Measurements from ENCODE around the gene MPZL2. TPM values are rescaled to one million over a fixed set of nuclear protein-coding genes. Genes with fewer than 3 reads are reported as not detected.

MPZL2 gene
- total RNA-seq, 4 donors from 2014 or later, result 59.5 to 86.5 (median 75.0) TPM

DNA sequence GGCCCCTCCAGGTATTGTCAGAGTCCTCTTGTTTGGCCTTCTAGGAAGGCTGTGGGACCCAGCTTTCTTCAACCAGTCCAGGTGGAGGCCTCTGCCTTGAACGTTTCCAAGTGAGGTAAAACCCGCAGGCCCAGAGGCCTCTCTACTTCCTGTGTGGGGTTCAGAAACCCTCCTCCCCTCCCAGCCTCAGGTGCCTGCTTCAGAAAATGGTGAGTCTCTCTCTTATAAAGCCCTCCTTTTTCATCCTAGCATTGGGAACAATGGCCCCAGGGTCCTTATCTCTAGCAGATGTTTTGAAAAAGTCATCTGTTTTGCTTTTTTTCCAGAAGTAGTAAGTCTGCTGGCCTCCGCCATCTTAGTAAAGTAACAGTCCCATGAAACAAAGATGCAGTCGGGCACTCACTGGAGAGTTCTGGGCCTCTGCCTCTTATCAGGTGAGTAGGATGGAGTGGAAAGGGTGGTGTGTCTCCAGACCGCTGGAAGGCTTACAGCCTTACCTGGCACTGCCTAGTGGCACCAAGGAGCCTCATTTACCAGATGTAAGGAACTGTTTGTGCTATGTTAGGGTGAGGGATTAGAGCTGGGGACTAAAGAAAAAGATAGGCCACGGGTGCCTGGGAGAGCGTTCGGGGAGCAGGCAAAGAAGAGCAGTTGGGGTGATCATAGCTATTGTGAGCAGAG lies 40.6 kb upstream of the MPZL2 start, which contains the start of gene CD3E:
TSS of gene CD3E (plus strand) at position 163 of the 681 bp plus-strand sequence. CDS start at position 386, 223 bp downstream.
- 69 to 79% methylated on average over 4 to 8 of the region's 8 CpGs for WGBS, 2 donors (ENCODE audit: low coverage in 1 of 2)
- no peaks in the 10 kb centered on the region for H3K9me3 ChIP-seq
- H3K4me1 ChIP-seq, result no peaks in the 10 kb centered on the region
- peaks cover 19% of the 10 kb centered on the region for H3K27me3 ChIP-seq
- peak within 1 kb of the TSS; percentile 10 to 53 (median 32) for H3K27ac ChIP-seq
- no peaks in the 10 kb centered on the region for H3K36me3 ChIP-seq
- H3K4me3 ChIP-seq, result peak within 1 kb of the TSS in 2 of 4 donors; percentile 0 to 23
- peak; percentile 26 for DNase-seq
- no peak for TF ChIP-seq EP300 (IDR thresholded peaks at IDR 0.05; ENCODE audit: low read depth)
- no peak for TF ChIP-seq POLR2AphosphoS5 (IDR thresholded peaks at IDR 0.05)
- no peak for TF ChIP-seq POLR2A (IDR thresholded peaks at IDR 0.05)
- TF ChIP-seq, protein P1, sequence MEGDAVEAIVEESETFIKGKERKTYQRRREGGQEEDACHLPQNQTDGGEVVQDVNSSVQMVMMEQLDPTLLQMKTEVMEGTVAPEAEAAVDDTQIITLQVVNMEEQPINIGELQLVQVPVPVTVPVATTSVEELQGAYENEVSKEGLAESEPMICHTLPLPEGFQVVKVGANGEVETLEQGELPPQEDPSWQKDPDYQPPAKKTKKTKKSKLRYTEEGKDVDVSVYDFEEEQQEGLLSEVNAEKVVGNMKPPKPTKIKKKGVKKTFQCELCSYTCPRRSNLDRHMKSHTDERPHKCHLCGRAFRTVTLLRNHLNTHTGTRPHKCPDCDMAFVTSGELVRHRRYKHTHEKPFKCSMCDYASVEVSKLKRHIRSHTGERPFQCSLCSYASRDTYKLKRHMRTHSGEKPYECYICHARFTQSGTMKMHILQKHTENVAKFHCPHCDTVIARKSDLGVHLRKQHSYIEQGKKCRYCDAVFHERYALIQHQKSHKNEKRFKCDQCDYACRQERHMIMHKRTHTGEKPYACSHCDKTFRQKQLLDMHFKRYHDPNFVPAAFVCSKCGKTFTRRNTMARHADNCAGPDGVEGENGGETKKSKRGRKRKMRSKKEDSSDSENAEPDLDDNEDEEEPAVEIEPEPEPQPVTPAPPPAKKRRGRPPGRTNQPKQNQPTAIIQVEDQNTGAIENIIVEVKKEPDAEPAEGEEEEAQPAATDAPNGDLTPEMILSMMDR (IDR thresholded peaks at IDR 0.05), result no peak
- intact Hi-C loops (cut with DNase I; ENCODE audit: low total_unique reads) (no loop called here), in situ Hi-C loops (cut with MboI; ENCODE audit: low pct_ligation_motif_present in 1 of 4, low pct_unique_long_range_greater_than_20kb in 1 of 4, low sequenced_read_pairs in 3 of 4) (no loop called here)

DNA sequence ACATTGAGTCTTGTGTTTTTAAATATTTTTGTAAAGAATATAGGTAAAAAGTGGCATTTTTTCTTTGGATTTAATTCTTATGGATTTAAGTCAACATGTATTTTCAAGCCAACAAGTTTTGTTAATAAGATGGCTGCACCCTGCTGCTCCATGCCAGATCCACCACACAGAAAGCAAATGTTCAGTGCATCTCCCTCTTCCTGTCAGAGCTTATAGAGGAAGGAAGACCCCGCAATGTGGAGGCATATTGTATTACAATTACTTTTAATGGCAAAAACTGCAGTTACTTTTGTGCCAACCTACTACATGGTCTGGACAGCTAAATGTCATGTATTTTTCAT lies 40.1 kb upstream of the MPZL2 start:
- in situ Hi-C loops (cut with MboI; ENCODE audit: low pct_ligation_motif_present in 1 of 4, low pct_unique_long_range_greater_than_20kb in 1 of 4, low sequenced_read_pairs in 3 of 4) (no loop called here), intact Hi-C loops (cut with DNase I; ENCODE audit: low total_unique reads) (no loop called here)
- WGBS, 2 donors (ENCODE audit: low coverage in 1 of 2), result 71 to 73% methylated on average over 1 of the region's 1 CpG

DNA sequence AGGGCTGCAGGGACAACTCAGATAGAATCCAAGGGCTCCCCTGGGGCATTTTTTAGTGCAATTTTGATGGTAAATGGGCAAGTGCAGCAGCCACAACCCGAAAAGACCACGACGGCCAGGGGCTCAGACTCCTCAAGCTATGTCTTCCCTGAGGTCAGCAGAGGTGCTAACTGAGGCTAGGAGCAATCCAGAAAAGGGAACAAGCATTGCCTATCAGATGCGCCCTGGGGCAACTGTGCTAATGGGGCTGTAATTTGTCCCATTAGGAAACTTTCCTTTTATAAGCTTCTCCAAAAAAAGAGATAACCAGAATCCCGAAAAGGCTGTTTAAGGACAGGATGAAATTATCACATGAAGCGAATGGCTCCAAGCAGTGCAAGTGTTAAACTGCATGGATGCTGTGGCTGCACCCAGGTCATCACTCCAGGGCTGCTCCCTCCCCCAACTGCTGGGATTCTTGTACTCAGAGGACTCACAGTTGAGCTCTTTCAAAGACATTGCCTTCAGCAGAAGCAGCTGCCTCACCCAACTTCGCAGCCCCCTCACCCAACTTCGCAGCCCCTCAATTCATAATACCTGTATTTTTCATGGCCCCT lies 37.6 kb upstream of the MPZL2 start:
- Histone ChIP-seq H3K9me3 (no peaks in the 10 kb centered on the region), H3K27ac (no peak overlapping the region), H3K36me3 (no peaks in the 10 kb centered on the region), H3K4me3 (no peak overlapping the region), H3K4me1 (no peaks in the 10 kb centered on the region), H3K27me3 (peaks cover 19% of the 10 kb centered on the region)
- intact Hi-C loops (cut with DNase I; ENCODE audit: low total_unique reads), result no loop called here
- in situ Hi-C loops (cut with MboI; ENCODE audit: low pct_ligation_motif_present in 1 of 4, low pct_unique_long_range_greater_than_20kb in 1 of 4, low sequenced_read_pairs in 3 of 4), result no loop called here
- DNase-seq, result no peak
- WGBS, 2 donors (ENCODE audit: low coverage in 1 of 2), result 65 to 70% methylated on average over 5 to 8 of the region's 8 CpGs
- no peak for TF ChIP-seq POLR2A (IDR thresholded peaks at IDR 0.05)
- no peak for TF ChIP-seq EP300 (IDR thresholded peaks at IDR 0.05; ENCODE audit: low read depth)
- TF ChIP-seq, protein P1 (IDR thresholded peaks at IDR 0.05), result no peak
- no peak for TF ChIP-seq POLR2AphosphoS5 (IDR thresholded peaks at IDR 0.05)

More for the DNA sequence above, 40.1 kb upstream of the MPZL2 start:
- TF ChIP-seq, protein P1 (IDR thresholded peaks at IDR 0.05), result no peak
- no peak for TF ChIP-seq EP300 (IDR thresholded peaks at IDR 0.05; ENCODE audit: low read depth)
- TF ChIP-seq POLR2AphosphoS5 (IDR thresholded peaks at IDR 0.05), result no peak
- TF ChIP-seq POLR2A (IDR thresholded peaks at IDR 0.05), result no peak
- Histone ChIP-seq H3K27me3 (peaks cover 19% of the 10 kb centered on the region), H3K36me3 (no peaks in the 10 kb centered on the region), H3K27ac (peak overlapping the region in 3 of 4 donors; percentile 21 to 53 (median 44)), H3K4me3 (no peak overlapping the region), H3K4me1 (no peaks in the 10 kb centered on the region), H3K9me3 (no peaks in the 10 kb centered on the region)
- no peak for DNase-seq

DNA sequence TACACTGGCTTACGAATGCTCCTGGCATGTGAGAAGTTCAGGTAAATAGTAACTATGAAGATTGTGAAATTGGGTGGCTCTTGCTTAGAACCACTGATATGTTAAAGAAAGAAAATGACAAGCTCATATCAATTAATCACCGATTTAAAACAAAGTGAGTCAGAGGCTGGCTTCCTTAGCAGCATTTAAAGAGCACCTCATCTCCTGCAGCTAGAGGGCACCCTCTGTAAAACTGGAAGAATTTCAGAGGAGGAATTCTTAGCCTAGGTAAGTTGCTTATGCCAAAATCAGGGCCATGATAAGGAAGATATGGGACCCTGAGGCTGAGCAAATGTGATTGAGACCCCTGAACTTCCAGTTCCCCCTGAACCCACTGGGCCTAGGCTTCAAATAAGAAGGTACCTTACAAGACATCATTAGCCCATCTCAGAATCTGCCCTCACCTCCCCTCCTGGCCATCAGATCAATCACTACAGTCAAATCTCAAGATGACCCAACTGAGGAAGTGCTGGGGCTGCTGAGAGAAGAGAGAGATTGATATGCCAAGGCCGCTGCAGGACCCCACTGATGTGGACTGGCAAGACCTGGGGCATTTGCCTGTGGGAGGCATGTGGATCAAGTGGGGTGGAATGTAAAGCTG lies 31.8 kb upstream of the MPZL2 start:
- in situ Hi-C loops (cut with MboI; ENCODE audit: low pct_ligation_motif_present in 1 of 4, low pct_unique_long_range_greater_than_20kb in 1 of 4, low sequenced_read_pairs in 3 of 4), result loop anchor here in 3 of 4 donors (5.0 to 25.0 kb wide), 4 partner anchors 49 to 109 kb away; partner anchors contain the start of genes CD3D (in 1 of the 3), CD3G (in 1 of the 3), SCN2B (in 1 of the 3) and UBE4A (in 1 of the 3)
- H3K9me3 ChIP-seq, result no peaks in the 10 kb centered on the region
- H3K4me1 ChIP-seq, result no peaks in the 10 kb centered on the region
- no peak overlapping the region for H3K27ac ChIP-seq
- intact Hi-C loops (cut with DNase I; ENCODE audit: low total_unique reads), result no loop called here
- no peak overlapping the region for H3K4me3 ChIP-seq
- no peaks in the 10 kb centered on the region for H3K36me3 ChIP-seq
- peaks cover 4% of the 10 kb centered on the region for H3K27me3 ChIP-seq
- peak; percentile 34 for DNase-seq
- WGBS, 2 donors (ENCODE audit: low coverage in 1 of 2), result 21 to 51% methylated on average over 2 to 3 of the region's 3 CpGs
- TF ChIP-seq EP300 (IDR thresholded peaks at IDR 0.05; ENCODE audit: low read depth), result no peak
- TF ChIP-seq, protein P1 (IDR thresholded peaks at IDR 0.05), result peak; percentile 40 to 55 (median 51)

Measured in transverse colon (tissue), 4 donors.